ENCODE results near the gene IL25.

DNA sequence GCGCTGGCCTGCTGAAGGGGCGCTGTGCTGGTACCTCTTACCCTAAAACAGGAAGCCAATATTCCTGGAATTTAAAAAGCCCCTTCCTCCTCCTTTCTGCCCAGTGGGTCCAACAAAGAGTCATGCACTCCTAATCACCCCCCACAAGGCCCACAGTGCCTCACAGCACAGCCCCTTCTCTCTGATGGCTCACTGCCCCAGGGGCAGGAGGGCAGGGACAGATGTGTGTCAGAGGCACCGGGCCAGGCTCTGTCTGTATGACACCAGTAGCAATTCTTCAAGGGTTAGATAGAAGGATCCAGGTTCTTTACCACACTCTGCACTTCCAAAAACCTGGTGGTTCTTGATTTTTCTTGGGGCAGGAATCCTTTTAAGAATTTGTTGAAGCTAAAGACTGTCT lies 26.5 kb downstream of the IL25 start:
- no peak for TF ChIP-seq CTCF (conservative IDR thresholded peaks at IDR 0.05)
- no peak for TF ChIP-seq ZFX (IDR thresholded peaks at IDR 0.05)

Data from C4-2B (cell line).